HG02970 (cell line): Measurements from ENCODE around the gene CCDC78.

Experiments
- ATAC-seq: cut with Tn5 transposase; IDR thresholded peaks from one replicate; pipeline ENCODE4 v1.9.1; 2021; ENCODE audit warnings: mild to moderate bottlenecking, moderate library complexity, moderate number of reproducible peaks; ENCODE audit not compliant: unreplicated experiment, low FRiP score

Gene CCDC78

DNA sequence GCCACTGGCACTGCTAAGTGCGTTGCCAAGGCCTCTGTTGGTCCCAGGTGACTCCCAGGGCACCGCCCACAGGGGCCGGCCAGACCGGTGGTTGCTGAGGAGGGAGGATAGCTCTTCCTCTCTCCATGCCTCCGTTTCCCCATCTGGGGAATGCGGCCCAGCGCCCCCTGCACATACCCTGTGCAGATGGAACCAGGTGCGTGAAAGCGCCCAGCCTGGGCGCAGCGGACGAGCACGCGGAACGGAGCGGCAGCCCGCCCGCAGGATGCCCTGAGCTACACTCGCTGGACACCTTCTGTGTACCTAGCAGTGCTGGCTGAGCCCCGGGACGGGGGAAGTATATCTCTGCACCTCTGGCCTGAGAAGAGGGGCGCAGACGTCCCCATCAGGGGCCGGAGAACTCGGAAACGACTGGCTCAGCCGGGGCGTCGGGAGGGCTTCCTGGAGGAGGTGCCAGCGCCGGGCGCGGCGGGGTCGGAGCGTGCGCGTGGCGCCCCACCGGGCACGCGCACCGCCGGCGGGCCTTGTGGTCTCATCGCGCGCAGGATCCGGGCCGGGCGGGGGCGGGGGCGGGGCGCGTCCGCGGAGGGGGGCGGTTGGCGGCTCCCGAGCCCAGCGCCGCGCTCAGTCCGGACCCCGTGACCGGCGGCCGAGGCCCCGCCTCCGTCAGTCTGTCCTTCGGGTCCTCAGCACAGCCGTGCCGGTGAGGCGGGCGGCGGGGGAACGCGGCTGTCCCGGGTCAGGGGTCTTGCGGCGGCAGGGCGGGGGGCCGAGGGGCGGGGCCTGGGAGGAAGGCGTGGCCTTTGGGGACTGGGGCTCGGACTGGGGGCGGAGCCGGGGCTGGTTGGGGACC is at the start of gene CCDC78, which contains the start of gene HAGHL:
TSS of gene CCDC78 (minus strand) at position 6 of the 853 bp plus-strand sequence. CDS start 76 bp downstream, outside the sequence.
TSS of gene HAGHL (plus strand) at position 669 of the 853 bp plus-strand sequence. CDS start 404 bp downstream, outside the sequence.
- ATAC-seq: no peak

DNA sequence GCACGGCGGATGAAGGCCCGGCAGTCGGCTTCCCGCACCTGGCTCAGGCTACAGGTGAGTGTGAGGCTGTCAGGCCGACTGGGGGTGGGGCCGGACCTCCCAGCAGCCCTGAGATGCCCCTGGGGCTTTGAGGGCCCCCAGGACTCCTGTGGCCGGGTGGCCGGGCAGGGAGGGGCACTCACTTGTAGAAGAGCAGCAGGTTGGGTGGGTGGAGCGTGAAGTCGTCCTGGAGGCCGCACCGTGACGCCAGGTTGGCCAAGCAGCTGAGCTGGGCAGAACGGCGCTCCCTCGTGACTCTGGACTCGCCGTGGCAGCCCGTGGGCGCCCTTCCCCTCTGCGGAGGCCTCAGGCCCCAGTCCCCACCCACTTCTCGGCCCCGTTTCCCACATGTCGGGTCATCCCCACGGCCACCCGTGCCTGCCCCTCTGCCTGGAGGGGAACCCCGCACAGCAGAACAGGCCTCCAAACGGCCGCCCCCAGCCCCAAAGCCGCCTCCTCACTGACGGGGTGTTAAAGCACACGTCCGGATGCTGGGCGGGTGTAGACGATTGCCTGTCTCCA is 49.1 kb upstream of the CCDC78 start:
- ATAC-seq: no peak

DNA sequence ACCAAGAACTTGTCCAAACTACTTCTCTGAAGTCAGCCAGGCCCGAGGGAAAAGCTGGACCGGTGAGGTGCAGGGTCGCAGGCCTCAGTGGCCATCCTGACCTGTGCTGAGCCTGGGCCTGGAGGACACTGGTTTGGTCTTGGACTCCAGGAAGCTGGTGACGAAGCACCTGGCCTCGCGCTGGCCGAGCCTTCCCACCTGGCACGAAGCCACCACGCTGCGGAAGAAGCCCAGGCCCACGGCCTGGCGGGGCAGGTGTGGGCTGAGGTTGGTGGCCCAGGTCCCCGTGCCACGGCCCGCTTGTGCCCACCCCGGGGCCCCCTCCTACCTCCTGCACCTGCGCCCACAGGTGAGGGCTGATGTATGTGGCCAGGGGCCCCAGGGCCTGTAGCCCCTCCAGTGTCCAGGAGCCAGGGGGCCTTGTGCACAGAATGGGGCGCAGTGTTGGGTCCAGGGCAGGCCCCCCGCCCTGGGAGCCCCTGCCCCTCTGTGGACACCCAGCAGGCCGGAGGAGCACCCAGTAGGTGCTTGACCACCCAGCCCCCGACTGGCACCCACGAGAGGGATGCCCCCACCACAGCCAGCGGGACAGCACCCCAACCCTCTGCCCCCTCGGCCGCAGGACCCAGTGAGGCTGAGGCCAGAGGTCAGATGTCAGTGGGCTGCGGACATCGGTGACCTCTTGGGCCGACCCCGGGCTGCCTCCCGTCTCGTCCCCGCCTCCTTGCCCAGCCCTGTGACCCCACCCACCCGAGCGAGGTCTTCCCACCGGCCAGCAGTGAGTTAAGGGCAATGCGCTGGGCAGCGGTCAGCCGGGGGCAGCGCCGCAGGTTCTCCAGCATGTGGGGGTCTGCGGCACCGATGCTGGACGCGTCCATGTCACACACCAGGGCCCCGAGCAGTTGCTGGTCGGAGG is 48.1 kb upstream of the CCDC78 start:
- no peak for ATAC-seq

DNA sequence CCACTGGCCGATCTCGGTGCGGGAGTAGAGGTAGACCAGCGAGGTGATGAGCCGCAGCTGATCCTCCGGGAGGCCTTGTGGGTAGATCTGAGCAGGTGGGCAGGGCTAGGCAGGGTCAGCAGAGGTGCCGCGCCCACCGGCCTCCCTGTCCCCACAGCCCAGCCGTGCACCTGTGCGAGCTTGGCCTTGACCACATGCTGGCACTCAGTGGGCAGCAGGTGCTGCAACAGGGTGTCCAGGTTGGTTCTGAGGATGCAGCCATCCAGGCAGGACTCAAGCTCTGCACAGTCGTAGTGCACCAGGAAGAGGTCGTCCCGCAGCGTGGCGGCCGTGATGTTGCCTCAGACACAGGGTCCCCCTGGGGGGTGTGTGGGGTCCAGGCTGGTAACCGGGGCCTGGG is 46.7 kb upstream of the CCDC78 start:
- no peak for ATAC-seq

DNA sequence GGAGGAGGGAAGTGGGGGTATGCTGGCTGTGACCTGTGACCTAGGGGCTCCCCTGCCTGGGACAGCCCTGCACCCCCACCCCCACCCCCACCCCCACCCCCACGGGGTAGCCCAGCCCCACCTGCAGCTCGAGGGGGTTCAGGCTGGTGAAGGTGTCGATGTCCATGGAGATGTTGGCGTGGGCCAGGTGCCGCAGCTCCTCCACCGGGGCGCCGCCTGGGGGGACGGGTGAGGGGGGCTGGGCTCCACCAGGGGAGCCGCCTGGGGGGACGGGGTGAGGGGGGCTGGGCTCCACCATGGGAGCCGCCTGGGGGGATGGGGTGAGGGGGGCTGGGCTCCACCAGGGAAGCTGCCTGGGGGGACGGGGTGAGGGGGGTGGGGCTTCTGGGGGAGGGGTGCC is 44.2 kb upstream of the CCDC78 start:
- no peak for ATAC-seq

DNA sequence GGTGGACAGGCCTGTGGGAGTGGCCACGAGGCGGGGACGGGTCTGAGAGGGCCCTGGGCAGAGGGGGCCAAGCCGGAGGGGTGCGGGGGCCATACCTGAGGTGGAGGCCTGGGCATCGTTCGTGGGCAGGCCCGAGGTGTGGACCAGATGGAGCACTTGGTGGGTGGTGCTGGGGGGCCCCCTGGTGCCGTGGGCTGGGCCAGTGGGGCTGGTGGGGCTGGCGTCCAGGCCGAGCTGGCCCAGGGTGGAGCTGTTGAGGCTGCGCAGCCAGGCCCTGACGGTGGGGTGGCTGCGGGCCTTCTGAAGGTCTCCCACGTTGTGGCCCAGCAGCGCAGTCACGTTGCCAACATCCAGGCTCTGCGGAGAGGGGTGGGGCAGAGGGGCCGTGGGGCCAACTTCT is 43.7 kb upstream of the CCDC78 start:
- no peak for ATAC-seq

DNA sequence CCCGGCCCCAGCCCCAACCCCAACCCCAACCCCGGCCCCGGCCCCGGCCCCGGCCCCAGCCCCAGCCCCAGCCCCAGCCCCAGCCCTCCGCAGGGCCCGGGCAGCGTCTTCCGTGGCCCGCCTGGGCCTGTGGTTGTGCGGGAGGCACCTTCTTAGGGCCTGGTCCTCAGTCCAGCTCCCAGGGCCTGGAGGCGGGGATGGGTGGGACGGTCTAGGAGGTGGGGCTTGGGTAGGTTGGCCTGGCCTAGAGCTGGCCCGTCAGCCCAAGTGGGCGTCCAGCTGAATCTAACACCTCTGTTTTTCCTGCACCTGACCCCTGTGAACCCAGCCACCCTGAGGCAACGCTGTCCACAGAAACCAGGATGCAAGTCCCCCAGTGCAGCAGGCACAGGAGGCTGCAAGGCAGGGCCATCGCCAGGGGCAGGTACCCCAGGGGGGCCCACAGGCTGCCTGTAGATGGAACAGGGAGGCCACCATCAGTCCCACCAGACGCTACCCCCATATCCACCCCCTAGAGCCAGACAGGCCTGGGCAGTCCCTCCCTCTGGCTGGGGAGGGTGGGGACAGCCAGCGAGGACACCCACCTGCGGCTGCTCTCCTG is 43.0 kb upstream of the CCDC78 start:
- no peak for ATAC-seq

DNA sequence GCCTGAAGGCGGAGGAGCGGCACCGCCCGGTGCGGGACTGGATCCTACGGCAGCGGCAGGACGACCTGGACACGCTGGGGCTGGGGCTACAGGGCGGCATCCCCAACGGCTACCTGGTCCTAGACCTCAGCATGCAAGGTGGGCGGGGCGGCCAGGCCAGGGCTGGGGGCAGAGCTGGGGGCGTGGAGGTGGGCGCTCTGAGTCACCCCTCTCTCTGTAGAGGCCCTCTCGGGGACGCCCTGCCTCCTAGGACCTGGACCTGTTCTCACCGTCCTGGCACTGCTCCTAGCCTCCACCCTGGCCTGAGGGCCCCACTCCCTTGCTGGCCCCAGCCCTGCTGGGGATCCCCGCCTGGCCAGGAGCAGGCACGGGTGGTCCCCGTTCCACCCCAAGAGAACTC is 42.2 kb upstream of the CCDC78 start:
- ATAC-seq: no peak

DNA sequence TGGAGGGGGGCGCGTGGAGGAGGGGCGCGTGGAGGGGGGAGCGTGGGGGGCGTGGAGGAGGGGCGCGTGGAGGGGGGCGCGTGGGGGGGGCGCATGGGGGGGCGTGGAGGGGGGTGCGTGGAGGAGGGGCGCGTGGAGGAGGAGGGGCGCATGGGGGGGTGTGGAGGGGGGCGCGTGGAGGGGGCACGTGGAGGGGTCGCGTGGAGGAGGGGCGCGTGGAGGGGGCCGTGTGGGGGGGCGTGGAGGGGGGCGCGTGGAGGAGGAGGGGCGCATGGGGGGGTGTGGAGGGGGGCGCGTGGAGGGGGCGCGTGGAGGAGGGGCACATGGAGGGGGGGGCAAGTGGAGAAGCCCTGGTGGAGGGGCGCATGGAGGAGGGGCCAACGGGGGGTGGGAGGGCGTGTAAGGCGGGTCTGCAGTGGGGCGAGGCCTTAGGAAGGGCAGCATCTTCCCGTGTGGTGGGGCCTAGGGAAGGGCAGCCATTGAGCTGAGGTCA is 41.5 kb upstream of the CCDC78 start:
- ATAC-seq: no peak

DNA sequence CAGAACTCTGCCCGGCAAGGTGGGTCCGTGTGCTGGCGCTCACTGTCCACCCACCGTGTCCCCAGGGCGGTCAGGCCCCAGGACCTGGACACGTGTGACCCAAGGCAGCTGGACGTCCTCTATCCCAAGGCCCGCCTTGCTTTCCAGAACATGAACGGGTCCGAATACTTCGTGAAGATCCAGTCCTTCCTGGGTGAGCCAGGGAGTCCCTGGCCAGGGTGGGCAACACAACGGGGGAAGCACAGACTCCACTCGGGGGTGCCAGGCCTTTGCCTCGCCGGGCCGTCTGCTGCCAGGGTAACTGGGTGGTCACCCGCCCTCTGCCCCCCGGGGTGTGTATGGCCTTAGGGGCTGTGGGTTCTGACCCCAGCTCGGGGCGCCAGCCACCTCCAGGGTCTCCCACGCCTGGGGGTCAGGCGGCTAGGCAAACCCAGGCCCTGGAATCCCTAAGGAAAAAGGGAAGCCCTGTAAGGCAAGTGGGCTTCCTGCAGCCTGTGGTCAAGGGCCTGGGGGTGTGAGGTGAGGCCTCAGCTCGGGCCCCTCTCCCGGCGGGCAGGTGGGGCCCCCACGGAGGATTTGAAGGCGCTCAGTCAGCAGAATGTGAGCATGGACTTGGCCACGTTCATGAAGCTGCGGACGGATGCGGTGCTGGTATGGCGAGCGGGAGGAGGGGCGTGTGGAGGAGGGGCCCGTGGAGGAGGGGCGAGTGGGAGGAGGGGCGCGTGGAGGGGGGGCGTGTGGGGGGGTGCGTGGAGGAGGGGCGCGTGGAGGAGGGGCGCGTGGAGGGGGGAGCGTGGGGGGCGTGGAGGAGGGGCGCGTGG is 40.8 kb upstream of the CCDC78 start:
- ATAC-seq: no peak

DNA sequence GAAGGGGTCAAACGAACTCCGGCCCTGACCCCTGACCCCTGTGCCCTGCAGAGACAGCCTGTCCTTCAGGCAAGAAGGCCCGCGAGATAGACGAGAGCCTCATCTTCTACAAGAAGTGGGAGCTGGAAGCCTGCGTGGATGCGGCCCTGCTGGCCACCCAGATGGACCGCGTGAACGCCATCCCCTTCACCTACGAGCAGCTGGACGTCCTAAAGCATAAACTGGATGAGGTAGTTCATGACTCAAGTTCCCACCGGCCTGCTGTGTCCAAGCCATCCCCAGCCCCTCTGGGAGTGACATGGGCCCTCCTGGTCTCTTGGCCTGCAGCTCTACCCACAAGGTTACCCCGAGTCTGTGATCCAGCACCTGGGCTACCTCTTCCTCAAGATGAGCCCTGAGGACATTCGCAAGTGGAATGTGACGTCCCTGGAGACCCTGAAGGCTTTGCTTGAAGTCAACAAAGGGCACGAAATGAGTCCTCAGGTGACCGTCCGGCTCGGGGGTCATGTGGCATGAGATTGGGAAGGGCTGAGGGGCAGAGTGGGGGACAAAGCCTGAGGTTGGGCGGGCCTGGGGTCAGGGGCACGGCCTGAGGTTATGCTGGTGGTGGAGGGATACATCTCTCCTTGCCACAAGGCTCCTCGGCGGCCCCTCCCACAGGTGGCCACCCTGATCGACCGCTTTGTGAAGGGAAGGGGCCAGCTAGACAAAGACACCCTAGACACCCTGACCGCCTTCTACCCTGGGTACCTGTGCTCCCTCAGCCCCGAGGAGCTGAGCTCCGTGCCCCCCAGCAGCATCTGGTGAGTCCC is 40.0 kb upstream of the CCDC78 start:
- ATAC-seq: no peak

DNA sequence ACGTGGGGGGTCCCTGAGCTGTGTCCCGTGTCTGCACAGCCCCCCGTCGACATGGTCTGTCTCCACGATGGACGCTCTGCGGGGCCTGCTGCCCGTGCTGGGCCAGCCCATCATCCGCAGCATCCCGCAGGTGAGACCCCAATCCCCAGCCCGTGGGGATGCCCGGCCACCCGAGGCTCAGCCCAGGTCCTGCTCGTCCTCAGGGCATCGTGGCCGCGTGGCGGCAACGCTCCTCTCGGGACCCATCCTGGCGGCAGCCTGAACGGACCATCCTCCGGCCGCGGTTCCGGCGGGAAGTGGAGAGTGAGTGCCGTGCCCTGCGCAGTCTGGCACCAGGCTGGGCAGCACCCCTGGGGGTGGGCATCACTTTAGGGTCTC is 39.2 kb upstream of the CCDC78 start:
- ATAC-seq: no peak

DNA sequence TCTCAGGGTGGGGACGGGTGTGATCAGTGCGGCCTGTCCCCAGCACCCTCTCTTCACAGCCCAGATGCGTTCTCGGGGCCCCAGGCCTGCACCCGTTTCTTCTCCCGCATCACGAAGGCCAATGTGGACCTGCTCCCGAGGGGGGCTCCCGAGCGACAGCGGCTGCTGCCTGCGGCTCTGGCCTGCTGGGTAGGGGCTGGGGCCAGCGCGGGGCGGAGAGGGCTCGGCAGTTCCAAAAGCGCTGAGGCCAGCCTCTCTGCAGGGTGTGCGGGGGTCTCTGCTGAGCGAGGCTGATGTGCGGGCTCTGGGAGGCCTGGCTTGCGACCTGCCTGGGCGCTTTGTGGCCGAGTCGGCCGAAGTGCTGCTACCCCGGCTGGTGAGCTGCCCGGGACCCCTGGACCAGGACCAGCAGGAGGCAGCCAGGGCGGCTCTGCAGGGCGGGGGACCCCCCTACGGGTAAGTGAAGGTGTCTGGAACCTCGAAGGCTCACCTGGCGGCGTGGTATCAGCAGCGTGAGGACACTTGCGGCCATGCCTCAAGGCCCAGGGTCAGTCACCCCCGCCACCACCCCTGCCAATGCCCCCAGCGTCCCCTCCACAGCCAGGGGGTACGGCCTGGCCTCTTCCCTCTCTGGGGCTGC is 38.7 kb upstream of the CCDC78 start:
- ATAC-seq: no peak

DNA sequence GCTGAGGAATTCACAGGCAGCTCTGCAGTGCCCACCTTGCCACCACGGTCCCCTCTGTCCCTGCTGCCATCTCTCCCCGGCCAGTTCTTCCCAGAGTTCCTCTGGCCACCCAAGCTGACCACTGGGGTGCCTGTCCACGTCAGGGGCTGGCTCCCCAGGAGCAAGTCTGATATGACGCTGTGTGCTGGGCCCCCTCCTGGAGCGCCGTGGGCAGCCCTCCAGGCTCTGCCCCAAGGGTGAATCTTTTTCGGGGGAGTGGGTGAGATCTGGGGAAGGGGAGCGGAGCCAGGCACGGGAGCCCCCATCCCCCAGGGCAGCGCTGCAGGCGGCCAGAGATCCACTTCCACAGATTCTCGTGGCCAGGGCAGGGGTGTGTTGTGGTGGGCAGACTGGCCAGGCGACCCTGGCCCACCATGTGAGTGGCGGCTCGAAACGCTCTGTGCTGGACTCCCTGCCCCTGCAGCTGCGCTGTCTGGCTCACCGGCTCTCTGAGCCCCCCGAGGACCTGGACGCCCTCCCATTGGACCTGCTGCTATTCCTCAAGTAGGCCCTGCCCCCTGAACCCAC is 38.0 kb upstream of the CCDC78 start:
- no peak for ATAC-seq

DNA sequence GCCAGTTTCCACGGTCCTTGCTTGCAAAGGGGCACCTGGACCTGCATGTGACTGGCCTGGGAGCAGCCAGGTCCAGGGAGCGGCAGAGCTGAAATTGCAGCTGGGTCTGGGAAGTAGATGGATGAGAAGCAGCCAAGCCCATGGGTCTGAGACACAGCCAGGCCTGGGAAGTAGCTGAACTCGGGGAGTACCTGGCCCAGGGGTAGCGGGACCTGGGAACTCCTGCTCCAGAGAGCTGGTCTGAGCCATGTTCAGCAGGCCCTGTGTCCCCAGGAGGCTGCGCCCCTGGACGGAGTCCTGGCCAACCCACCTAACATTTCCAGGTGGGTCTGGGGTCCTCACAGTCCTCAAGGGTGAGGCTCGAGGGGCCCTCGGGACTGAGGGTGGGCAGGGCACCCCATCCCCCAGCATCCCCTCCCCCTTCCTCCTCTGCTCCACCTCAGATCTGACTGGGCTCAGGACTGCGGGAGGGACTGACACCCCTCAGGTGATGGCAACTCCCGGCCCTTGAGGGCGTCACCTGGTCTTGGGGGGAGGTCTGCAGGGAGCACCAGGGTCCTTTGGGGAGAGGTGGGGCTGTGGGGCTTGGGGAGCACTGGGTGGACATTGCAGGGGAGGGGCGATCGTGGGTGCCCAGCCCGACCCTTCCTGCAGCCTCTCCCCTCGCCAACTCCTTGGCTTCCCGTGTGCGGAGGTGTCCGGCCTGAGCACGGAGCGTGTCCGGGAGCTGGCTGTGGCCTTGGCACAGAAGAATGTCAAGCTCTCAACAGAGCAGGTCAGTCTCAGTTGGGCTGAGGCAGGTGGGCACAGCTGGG is 37.3 kb upstream of the CCDC78 start:
- ATAC-seq: no peak

DNA sequence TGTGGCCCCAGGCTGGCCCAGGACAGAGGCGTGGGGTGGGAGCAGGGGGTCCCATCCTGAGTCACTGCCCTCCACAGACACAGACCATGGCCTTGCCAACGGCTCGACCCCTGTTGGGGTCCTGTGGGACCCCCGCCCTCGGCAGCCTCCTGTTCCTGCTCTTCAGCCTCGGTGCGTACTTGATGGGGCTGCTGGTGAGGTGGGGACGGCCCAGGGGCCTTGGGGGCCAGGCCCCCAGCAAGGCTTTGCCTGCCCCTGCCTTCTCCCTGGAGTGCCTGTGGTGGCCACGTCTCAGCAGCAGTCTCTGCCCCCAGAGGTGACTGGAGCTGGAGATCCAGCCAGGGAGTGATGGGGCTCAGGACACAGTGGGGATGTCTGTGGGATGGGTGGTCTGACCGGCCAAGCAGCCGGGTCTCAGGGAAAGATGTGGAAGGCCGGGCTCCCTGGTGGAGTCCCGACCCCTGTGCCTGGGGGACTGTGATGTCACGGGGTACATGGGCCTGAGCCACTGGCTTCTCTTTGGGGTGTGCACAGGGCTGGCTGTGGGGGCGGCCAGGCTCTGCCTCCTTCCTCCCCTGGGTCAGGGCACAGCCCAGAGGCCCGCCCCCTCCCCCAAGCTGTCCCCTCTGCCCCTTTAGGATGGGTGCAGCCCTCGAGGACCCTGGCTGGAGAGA is 36.5 kb upstream of the CCDC78 start:
- no peak for ATAC-seq
